K562 (cell line): Measurements from ENCODE around the gene APBB2.

Experiments
- BHLHE40 ChIP-seq: IDR thresholded peaks from 2 replicates; pipeline ENCODE4 v1.6.1; 2011; ENCODE audit warnings: low read length, improper control_type of control experiment
- E2F8 ChIP-seq: fragments of 450-650 bp; IDR thresholded peaks from 2 replicates; pipeline ENCODE4 v1.7.1; 2018; ENCODE audit warnings: mild to moderate bottlenecking, low read depth; ENCODE audit not compliant: partially characterized antibody
- TCF15 ChIP-seq: fragments of 250-450 bp; sonication (Bioruptor Pico); IDR thresholded peaks from 2 replicates; pipeline ENCODE4 v1.8.0; 2022; ENCODE audit warnings: moderate library complexity, mild to moderate bottlenecking, inconsistent platforms
- ZNF197 ChIP-seq: fragments of 200-800 bp; sonication (Bioruptor generic); IDR thresholded peaks from 2 replicates; pipeline ENCODE4 v1.6.1; 2016; ENCODE audit warnings: low read depth, missing genetic modification characterization, missing compliant biosample characterization

- no peak for TF ChIP-seq TCF15 (CRISPR knock-in tag)
- TF ChIP-seq E2F8 = no peak
- TF ChIP-seq BHLHE40 = no peak
- TF ChIP-seq ZNF197 (CRISPR knock-in tag) = no peak
Observed at GRCh38 chr4:40887764-40888131, 326.6 kb downstream of the APBB2 start.
